NCI-H146 treated with DMSO at 0.1 percent for 48 hours (cell line): ENCODE data around the gene COX4I2.
A peak's percentile ranks its signal among the peaks of the same experiment; 100 is the strongest.
"Not testable (repeated sequence)": the region's sequence is repeated elsewhere in the genome, so short reads cannot be mapped to it uniquely, and the experiment has no call there.

Source experiments
- DNase-seq: peaks from one replicate; lab custom pipeline; 2025; ENCODE audit not compliant: unreplicated experiment; lab: John Stamatoyannopoulos, UW

COX4I2 gene

GRCh38 chr20:31653561-31653960 lies 15.8 kb downstream of the COX4I2 start:
- DNase-seq, result no peak

DNA sequence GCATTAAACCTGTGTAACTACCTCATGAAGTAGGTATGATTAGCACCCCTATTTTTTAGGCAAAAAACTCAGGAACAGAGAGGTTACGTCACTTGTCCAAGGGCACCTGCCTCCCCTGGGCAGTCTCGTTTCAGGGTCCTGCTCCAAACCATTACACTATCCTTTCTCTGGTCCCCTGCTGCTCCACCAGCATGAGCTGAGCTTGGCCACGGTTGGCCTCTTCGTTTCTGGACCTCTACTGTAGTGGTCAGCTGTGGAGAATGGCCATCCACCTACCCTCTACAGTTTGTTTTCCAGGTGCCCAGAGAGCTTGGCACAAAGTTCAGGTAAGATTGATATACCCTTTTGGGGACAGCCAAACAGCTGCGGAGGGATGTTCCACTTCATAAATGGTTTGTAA lies 16.8 kb downstream of the COX4I2 start:
- no peak for DNase-seq

- peak; percentile 79 for DNase-seq
These were observed 24.1 kb downstream of the COX4I2 start for GRCh38 chr20:31661625-31662371.

DNA sequence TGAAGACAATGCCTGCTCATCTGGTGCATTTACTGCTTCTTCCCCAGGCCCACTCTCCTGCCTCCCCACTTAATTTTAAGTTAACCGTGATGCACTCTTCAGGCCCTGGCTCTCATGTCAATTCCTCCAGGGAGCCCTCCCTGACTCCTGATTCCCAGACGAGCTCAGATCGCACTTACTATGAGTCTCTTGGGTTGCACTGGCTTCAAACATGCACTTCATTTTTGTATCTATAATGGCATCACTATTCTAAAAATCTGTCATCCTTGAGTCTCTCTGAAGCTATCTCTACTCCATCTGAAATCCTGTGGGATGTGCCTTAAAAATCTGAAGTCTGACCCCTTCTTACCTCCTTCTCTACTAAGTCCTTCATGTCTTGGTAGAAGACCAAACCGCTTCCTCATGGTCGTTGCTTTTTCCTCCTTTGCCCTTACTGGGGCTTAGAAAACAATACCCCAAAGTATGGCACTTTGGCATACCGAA lies 24.7 kb downstream of the COX4I2 start:
- no peak for DNase-seq

DNA sequence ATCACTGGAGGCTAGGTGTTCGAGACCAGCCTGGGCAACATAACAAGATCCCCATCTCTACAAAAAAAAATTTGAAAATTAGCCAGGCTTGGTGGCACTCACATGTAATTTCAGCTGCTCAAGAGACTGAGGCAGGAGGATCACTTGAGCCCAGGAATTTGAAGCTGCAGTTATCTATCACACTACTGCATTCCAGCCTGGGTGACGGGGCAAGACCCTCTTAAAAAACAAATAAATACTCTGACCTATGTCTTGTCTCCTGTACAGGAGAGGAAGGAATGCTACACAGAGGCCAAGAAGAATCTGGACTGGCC lies 25.8 kb downstream of the COX4I2 start:
- DNase-seq, result no peak

DNA sequence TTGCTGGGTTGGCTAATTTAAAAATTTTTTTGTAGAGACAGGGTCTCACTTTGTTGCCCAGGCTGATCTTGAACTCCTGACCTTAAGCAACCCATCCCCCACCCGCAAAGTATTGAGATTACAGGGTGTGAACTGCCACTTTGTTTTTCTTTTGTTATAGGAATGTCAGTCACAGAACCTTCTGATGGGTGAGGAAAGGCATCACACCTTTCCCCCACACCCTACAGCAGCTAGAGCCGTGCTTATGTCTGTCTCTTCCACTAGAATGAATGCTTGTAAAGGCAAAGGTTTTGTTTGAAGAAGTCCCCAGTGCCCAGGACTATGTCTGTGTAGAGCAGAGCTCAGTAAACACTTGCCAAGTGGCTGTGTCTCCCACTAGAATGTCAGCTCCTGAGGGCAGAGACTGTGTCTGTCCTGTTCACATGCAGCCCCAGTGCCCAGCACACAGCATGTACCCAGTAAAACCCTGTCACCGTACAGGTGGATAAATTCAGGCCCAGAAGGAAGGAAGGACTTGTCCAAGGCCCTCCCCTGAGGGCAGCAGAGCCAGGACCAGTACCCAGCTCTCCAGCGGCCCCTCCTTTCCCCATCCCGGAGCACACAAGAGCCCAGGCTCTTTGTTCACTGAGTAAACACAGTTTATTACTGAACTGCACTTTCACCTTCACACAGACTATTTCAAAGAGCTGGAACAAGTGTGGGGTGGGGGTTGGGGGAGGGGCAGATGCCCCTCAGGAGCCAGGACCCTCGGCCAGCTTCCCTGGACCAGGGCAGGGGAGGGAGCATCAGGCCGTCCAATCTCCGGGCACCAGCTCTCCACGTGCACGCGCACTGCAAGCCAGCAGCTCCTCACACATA lies 26.4 kb downstream of the COX4I2 start:
- peak; percentile 62 for DNase-seq

DNA sequence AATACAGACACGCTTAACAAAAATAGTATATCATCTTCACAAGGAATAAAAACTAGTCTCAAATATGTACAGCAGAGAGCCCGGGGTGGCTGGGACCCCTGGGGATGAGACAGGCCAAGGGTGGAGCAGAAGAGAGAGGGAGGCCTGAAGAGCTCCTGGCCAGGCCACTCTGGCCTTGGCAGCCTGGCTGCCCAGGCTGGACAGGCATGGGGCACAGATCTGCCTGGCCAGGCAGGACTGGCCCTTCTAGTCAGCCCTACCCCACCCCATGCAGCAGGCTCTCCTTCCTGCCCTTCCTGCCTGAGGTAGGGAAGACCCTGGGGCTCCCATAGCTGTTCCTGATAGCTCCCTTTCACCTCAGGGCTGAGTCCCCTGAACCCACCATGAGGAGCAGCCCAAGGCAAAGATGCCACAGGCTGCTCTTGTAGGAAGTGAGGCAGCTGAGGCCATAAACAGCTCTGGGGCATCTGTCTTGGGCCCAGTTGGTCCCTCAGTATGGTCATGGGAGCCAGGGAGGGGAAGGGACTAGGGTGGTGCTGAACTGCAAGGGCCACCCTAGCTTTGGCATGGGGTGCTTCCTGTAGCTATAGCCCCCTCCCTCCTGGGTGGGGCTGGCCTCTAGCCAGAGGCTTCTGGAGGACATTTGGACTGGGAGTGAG lies 27.1 kb downstream of the COX4I2 start:
- no peak for DNase-seq

DNA sequence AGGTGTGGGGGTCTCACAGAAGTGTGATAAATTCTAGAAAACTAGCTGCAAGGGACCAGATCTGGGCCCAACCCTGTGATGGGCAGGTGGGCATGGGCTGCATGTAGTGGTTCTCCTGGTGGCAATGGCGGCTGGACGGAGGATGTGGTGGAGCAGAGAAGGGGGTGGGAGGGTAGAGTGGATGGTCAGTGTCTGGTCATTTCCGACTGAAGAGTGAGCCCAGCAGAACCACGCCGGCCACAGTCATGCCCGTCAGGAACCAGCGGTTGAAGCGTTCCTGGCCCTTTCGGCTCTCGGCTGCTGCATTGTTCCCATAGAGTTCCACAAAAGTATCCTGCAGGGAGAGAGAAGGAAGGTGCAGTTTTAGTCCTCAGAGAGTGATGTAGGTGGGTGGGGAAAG lies 28.0 kb downstream of the COX4I2 start:
- no peak for DNase-seq

GRCh38 chr20:31666258-31667042 lies 28.7 kb downstream of the COX4I2 start:
- DNase-seq, result no peak

DNA sequence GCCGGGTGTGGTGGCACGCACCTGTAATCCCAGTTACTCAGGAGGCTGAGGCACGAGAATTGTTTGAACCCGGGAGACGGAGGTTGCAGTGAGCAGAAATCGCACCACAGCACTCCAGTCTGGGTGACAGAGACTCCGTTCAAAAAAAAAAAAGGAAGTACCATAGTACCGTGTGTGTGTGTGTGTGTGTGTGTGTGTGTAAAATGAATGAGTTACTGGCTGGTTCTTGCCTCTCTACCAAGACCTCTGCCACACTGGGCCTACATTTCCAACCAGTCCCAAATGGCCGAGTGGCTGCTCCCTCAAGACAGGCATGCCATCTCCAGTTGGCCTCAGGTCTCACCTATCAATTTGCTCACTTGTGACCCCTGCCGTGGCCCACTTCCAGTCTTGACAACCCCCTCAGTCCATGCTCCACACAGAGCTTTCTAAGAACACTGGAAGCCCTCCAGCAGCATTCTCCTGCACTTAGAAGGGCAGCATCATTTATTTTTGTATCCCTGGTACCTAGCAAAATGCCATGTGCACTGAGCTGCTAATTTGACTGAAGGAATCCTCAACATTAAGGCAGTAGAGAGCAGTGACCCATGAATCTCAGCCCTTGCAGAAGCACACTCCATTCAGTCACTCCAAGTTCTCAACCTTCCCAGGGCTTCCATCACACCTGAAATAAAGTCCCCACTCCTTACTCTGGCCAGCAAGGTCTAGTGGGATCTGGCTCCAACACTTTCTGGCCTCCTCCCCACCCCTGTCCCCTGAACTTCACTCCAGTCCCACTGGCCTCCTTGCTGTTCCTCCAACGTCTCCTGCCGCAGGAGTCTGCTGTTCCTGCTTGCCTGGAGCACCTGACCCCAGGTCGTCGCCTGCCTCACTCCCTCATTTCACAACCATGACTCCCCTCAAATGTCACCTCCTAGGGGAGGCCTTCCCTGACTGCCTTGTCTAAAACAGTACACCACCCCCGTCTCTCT lies 29.9 kb downstream of the COX4I2 start:
- DNase-seq, result no peak

GRCh38 chr20:31668944-31669343 lies 31.2 kb downstream of the COX4I2 start:
- DNase-seq, result not testable (repeated sequence)

DNA sequence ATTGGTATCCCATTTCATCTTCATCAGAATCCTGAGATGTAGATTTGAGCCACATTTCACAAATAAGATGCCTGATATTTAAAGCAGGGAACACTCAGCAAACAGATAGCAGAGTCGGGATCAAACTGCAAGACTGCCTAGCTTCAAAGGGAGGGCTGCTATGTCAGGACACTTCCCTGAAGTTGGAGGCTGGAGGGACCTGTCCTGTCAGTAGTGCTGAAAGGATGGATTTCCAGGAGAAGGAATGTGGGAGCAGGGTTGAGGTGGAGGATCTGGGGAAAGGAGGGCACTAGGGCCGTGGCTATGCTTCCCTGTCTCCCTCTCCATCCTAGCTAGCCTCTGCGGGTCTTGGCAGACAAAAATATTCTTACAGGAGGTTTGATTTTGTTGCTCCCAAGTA lies 32.2 kb downstream of the COX4I2 start:
- DNase-seq, result no peak

GRCh38 chr20:31670371-31671228 lies 32.9 kb downstream of the COX4I2 start:
- peak; percentile 85 for DNase-seq

- no peak for DNase-seq
These were observed 33.6 kb downstream of the COX4I2 start for GRCh38 chr20:31671324-31671723.

GRCh38 chr20:31673435-31673834 lies 35.7 kb downstream of the COX4I2 start:
- no peak for DNase-seq

GRCh38 chr20:31673943-31674463 lies 36.3 kb downstream of the COX4I2 start:
- DNase-seq, result no peak

- no peak for DNase-seq
These were observed 37.4 kb downstream of the COX4I2 start for GRCh38 chr20:31674895-31675827.
